Astrocyte (in vitro differentiated cells and primary cell): ENCODE results near the gene SLC35B1. TPM values are rescaled to one million over a fixed set of nuclear protein-coding genes. Genes with fewer than 3 reads are reported as not detected.

ENCODE experiments used
- DNase-seq: peaks from one replicate; pipeline ENCODE4 v3.0.0-alpha.2; 2010; ENCODE audit warnings: low read depth
- FAIRE-seq: peaks from 2 replicates; lab custom pipeline; 2011; peaks lifted over from hg19 to GRCh38; lab: Jason Lieb, UNC
- H2AFZ ChIP-seq: 2 replicates; pipeline ENCODE4 v1.6.0; 2012; ENCODE audit warnings: low read depth, low read length, inconsistent platforms
- H3K27ac ChIP-seq: 2 replicates; pipeline ENCODE4 v1.5.1; 2011; ENCODE audit warnings: low read depth, low read length, inconsistent platforms
- H3K27me3 ChIP-seq: 2 replicates; pipeline ENCODE4 v1.6.0; 2011; ENCODE audit warnings: low read length, inconsistent platforms; ENCODE audit not compliant: insufficient read depth
- H3K36me3 ChIP-seq: 2 replicates; pipeline ENCODE4 v1.5.1; 2011; ENCODE audit warnings: low read length, inconsistent platforms; ENCODE audit not compliant: insufficient read depth
- H3K4me1 ChIP-seq: 2 replicates; pipeline ENCODE4 v1.5.1; 2011; ENCODE audit warnings: low read length, inconsistent platforms; ENCODE audit not compliant: insufficient read depth
- H3K4me2 ChIP-seq: 2 replicates; pipeline ENCODE4 v1.6.0; 2012; ENCODE audit warnings: low read length, inconsistent platforms
- H3K4me3 ChIP-seq: 2 replicates; pipeline ENCODE4 v1.5.1; 2011; ENCODE audit warnings: low read depth, mild to moderate bottlenecking, low read length, inconsistent platforms; ENCODE audit not compliant: insufficient read depth
- H3K79me2 ChIP-seq: 2 replicates; pipeline ENCODE4 v1.6.0; 2012; ENCODE audit warnings: mild to moderate bottlenecking, low read length, inconsistent platforms; ENCODE audit not compliant: insufficient read depth
- H3K9ac ChIP-seq: 2 replicates; pipeline ENCODE4 v1.6.0; 2012; ENCODE audit warnings: mild to moderate bottlenecking, low read length, inconsistent platforms
- H3K9me3 ChIP-seq: 2 replicates; pipeline ENCODE4 v1.5.1; 2012; ENCODE audit warnings: low read depth, mild to moderate bottlenecking, low read length, inconsistent platforms; ENCODE audit not compliant: insufficient read depth
- H4K20me1 ChIP-seq: 2 replicates; pipeline ENCODE4 v1.6.0; 2012; ENCODE audit warnings: low read length, inconsistent platforms; ENCODE audit not compliant: insufficient read depth
- H3K27ac Mint-ChIP-seq: one replicate; pipeline ENCODE4 v1.8.0; 2021; ENCODE audit warnings: mild to moderate bottlenecking, mixed read lengths; ENCODE audit not compliant: unreplicated experiment
- H3K27me3 Mint-ChIP-seq: one replicate; pipeline ENCODE4 v1.8.0; 2021; ENCODE audit warnings: low read depth, mixed read lengths; ENCODE audit not compliant: unreplicated experiment
- H3K36me3 Mint-ChIP-seq: one replicate; pipeline ENCODE4 v1.8.0; 2021; ENCODE audit warnings: low read depth, mixed read lengths; ENCODE audit not compliant: unreplicated experiment
- H3K4me1 Mint-ChIP-seq: one replicate; pipeline ENCODE4 v1.8.0; 2021; ENCODE audit warnings: low read depth, mixed read lengths; ENCODE audit not compliant: unreplicated experiment
- H3K4me3 Mint-ChIP-seq: one replicate; pipeline ENCODE4 v1.8.0; 2021; ENCODE audit warnings: mild to moderate bottlenecking, moderate library complexity, mixed read lengths; ENCODE audit not compliant: unreplicated experiment
- H3K9me3 Mint-ChIP-seq: one replicate; pipeline ENCODE4 v1.8.0; 2021; ENCODE audit warnings: mild to moderate bottlenecking, mixed read lengths; ENCODE audit not compliant: unreplicated experiment
- EZH2 ChIP-seq: IDR thresholded peaks from 2 replicates; pipeline ENCODE4 v1.6.1; 2012; ENCODE audit warnings: mild to moderate bottlenecking, low read length, inconsistent platforms; ENCODE audit not compliant: insufficient read depth
- total RNA-seq: library from RNA; stranded (reverse); gene quantifications from 2 replicates; pipeline ENCODE4 v1.2.1, GENCODE V29; 2021
- TF ChIP-seq, protein P1 (sequence below): IDR thresholded peaks from 2 replicates; pipeline ENCODE4 v1.5.1; 2011; ENCODE audit warnings: low read depth, mild to moderate bottlenecking, inconsistent platforms, low read length, moderate library complexity; ENCODE audit not compliant: insufficient read depth

SLC35B1 gene
- total RNA-seq, 1 donor from 2014 or later: 61.1 TPM

DNA sequence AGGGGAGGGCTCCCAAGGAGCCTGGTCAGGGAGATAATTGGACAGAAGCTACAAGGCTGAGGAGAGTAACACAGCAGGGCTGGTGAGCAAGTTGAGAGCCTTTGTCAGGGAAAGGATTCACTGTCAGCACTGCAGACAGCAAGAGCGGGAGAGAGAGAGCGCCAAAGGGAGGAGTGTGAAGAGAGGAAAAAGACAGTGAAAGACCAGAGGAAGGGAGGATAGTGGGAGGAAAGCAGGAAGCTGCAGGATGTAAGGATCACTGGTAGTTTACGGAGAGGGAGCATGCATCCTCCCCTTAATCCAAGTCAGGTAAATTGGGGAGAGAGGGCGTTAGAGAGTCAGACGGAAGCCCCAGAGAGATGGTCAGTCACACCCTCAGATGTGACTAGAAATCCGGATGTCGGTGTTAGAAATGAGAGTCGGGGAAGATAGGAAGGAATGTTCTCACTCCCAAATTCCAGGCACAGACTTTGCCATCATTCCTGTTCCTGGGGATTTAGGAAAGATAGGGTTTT is 16.0 kb downstream of the SLC35B1 start:
- Histone ChIP-seq H2AFZ (peak overlapping the region; percentile 39), H3K9me3 (no peaks in the 10 kb centered on the region), H3K4me3 (no peak overlapping the region), H3K27ac (peak overlapping the region; percentile 41), H4K20me1 (no peaks in the 10 kb centered on the region), H3K79me2 (no peaks in the 10 kb centered on the region), H3K4me1 (peaks cover 5% of the 10 kb centered on the region), H3K4me2 (peak overlapping the region; percentile 0), H3K27me3 (no peaks in the 10 kb centered on the region), H3K9ac (peak overlapping the region; percentile 28), H3K36me3 (no peaks in the 10 kb centered on the region)
- Mint-ChIP-seq H3K4me1 (peaks cover 21% of the 10 kb centered on the region), H3K27ac (no peak overlapping the region), H3K9me3 (peaks cover 2% of the 10 kb centered on the region), H3K4me3 (no peak overlapping the region), H3K27me3 (peaks cover 5% of the 10 kb centered on the region), H3K36me3 (no peaks in the 10 kb centered on the region)
- no peak for DNase-seq
- no peak for TF ChIP-seq EZH2
- TF ChIP-seq, protein P1, sequence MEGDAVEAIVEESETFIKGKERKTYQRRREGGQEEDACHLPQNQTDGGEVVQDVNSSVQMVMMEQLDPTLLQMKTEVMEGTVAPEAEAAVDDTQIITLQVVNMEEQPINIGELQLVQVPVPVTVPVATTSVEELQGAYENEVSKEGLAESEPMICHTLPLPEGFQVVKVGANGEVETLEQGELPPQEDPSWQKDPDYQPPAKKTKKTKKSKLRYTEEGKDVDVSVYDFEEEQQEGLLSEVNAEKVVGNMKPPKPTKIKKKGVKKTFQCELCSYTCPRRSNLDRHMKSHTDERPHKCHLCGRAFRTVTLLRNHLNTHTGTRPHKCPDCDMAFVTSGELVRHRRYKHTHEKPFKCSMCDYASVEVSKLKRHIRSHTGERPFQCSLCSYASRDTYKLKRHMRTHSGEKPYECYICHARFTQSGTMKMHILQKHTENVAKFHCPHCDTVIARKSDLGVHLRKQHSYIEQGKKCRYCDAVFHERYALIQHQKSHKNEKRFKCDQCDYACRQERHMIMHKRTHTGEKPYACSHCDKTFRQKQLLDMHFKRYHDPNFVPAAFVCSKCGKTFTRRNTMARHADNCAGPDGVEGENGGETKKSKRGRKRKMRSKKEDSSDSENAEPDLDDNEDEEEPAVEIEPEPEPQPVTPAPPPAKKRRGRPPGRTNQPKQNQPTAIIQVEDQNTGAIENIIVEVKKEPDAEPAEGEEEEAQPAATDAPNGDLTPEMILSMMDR: no peak
- FAIRE-seq: no peak

DNA sequence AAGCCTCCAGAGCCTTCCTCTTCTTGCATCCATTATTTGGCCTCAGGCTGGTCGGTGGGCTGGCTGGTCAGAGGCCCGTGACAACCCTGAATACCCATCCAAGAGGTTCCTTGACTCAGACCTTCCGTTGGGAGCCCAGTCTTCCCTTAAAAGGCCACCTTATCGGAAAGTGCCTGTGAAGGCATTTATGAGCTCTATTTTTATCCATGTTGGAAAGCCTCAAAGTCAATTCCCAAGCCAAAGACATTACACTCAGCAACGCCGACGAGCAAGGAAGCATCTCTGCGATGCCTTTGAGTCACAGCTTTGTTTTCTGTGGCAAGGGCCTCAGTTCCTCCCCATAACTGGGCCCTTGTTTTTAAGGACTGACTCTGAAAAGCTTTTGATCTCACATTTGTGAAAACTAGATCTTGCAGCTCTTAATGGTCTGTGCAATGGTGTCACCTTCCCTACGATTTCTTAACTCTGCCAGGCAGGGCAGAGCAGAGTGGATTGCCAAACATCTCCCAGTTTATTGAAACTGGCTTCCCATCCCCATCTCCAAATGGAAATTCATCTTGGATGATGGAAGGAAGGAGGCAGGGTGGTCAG is 16.6 kb downstream of the SLC35B1 start:
- Mint-ChIP-seq H3K4me3 (no peak overlapping the region), H3K27me3 (peaks cover 5% of the 10 kb centered on the region), H3K9me3 (peaks cover 2% of the 10 kb centered on the region), H3K4me1 (peaks cover 16% of the 10 kb centered on the region), H3K36me3 (no peaks in the 10 kb centered on the region), H3K27ac (peak overlapping the region; percentile 16)
- Histone ChIP-seq H3K4me1 (peaks cover 5% of the 10 kb centered on the region), H3K27me3 (no peaks in the 10 kb centered on the region), H3K27ac (peak overlapping the region; percentile 41), H3K9me3 (no peaks in the 10 kb centered on the region), H3K4me3 (no peak overlapping the region), H2AFZ (no peak overlapping the region), H3K9ac (peak overlapping the region; percentile 28), H4K20me1 (no peaks in the 10 kb centered on the region), H3K36me3 (no peaks in the 10 kb centered on the region), H3K79me2 (no peaks in the 10 kb centered on the region), H3K4me2 (peak overlapping the region; percentile 0)
- DNase-seq (peak; percentile 83), FAIRE-seq (no peak)
- TF ChIP-seq, protein P1: no peak
- TF ChIP-seq EZH2: no peak

GRCh38 chr17:49690256-49690655 is 17.5 kb downstream of the SLC35B1 start:
- TF ChIP-seq, protein P1: no peak
- TF ChIP-seq EZH2: no peak
- Mint-ChIP-seq H3K4me1 (peaks cover 16% of the 10 kb centered on the region), H3K27ac (no peak overlapping the region), H3K4me3 (no peak overlapping the region), H3K36me3 (no peaks in the 10 kb centered on the region), H3K9me3 (peaks cover 2% of the 10 kb centered on the region), H3K27me3 (peaks cover 4% of the 10 kb centered on the region)
- DNase-seq (no peak), FAIRE-seq (no peak)
- Histone ChIP-seq H3K4me3 (no peak overlapping the region), H3K27me3 (no peaks in the 10 kb centered on the region), H4K20me1 (no peaks in the 10 kb centered on the region), H3K4me2 (no peak overlapping the region), H3K9ac (no peak overlapping the region), H2AFZ (no peak overlapping the region), H3K4me1 (peaks cover 5% of the 10 kb centered on the region), H3K36me3 (no peaks in the 10 kb centered on the region), H3K9me3 (no peaks in the 10 kb centered on the region), H3K27ac (no peak overlapping the region), H3K79me2 (no peaks in the 10 kb centered on the region)
